Brain microvascular endothelial cell (primary cell): Measurements from ENCODE around the gene SOS1.
A peak's percentile ranks its signal among the peaks of the same experiment; 100 is the strongest.

Experiments
- DNase-seq: peaks from one replicate; pipeline ENCODE4 v3.0.0-alpha.2; 2020
- H3K27ac ChIP-seq: fragments of 250-450 bp; sonication (Bioruptor Pico); 2 replicates; pipeline ENCODE4 v1.5.1; 2020; ENCODE audit warnings: mild to moderate bottlenecking, moderate library complexity
- H3K27me3 ChIP-seq: fragments of 250-450 bp; sonication (Bioruptor Pico); replicated peaks from 2 replicates; pipeline ENCODE4 v1.5.1; 2020; ENCODE audit warnings: mild to moderate bottlenecking
- H3K36me3 ChIP-seq: fragments of 250-450 bp; sonication (Bioruptor Pico); replicated peaks from 2 replicates; pipeline ENCODE4 v1.5.1; 2020; ENCODE audit warnings: mild to moderate bottlenecking
- H3K4me3 ChIP-seq: 2 replicates; pipeline ENCODE4 v1.5.1; 2011; ENCODE audit warnings: low read depth, mild to moderate bottlenecking, control low read depth, low read length, moderate library complexity
- in situ Hi-C: cut with HindIII; loops from 2 replicates; pipeline ENCODE4 v1.10.0; 2017; ENCODE audit warnings: low sequenced_read_pairs, low pct_ligation_motif_present
- TF ChIP-seq, protein P1 (sequence below): IDR thresholded peaks from 2 replicates; pipeline ENCODE4 v1.5.1; 2011; ENCODE audit warnings: low read depth, mild to moderate bottlenecking, moderate library complexity, low read length, control low read depth, inconsistent platforms; ENCODE audit errors: missing control alignments

The SOS1 gene

DNA sequence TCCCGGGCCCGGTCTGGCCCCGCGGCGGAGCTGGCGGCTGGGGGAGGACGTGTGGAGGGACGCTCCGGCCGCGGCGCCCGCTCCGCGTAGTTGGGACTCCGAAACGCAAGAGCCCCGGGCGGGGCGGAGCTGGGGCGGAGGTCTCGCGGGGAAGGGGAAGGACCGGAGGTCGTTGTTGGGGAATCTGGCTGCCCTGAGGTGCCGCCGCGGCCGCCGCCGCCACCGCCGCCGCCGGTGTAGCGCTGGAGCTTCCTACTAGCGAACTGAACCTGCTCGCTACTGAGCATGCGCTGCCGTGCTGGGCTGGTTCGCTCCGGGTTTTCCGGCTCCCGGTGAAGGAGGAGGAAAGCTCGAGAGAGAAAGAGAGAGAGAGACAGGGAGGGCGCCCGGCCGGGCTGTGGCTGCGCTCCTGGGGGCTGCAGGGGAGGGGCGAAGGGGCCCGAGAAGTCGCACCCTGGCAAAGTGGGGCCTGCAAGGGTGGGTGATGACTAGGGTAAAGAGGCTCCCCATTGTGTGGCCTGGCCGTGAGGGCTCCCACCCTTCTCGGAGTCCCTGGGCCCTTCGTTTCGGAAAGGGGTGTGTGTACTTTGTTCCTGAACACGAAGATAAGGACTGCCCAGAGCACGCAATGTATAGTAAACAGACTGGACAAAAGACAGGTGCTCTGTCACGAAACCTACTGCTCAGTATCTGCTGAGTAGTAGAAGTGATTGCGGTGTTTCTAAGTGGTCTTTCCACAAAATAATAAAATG is at the start of gene SOS1:
Gene SOS1 (minus strand): TSS at position 281 of the 752 bp plus-strand sequence. CDS start 629 bp downstream, outside the sequence.
- no peaks in the 10 kb centered on the region for H3K36me3 ChIP-seq
- peak; percentile 93 for DNase-seq
- in situ Hi-C loops: no loop called here
- H3K4me3 ChIP-seq: peak within 1 kb of the TSS; percentile 77
- H3K27me3 ChIP-seq: no peaks in the 10 kb centered on the region
- TF ChIP-seq, protein P1, sequence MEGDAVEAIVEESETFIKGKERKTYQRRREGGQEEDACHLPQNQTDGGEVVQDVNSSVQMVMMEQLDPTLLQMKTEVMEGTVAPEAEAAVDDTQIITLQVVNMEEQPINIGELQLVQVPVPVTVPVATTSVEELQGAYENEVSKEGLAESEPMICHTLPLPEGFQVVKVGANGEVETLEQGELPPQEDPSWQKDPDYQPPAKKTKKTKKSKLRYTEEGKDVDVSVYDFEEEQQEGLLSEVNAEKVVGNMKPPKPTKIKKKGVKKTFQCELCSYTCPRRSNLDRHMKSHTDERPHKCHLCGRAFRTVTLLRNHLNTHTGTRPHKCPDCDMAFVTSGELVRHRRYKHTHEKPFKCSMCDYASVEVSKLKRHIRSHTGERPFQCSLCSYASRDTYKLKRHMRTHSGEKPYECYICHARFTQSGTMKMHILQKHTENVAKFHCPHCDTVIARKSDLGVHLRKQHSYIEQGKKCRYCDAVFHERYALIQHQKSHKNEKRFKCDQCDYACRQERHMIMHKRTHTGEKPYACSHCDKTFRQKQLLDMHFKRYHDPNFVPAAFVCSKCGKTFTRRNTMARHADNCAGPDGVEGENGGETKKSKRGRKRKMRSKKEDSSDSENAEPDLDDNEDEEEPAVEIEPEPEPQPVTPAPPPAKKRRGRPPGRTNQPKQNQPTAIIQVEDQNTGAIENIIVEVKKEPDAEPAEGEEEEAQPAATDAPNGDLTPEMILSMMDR: no peak
- peak within 1 kb of the TSS; percentile 84 for H3K27ac ChIP-seq

DNA sequence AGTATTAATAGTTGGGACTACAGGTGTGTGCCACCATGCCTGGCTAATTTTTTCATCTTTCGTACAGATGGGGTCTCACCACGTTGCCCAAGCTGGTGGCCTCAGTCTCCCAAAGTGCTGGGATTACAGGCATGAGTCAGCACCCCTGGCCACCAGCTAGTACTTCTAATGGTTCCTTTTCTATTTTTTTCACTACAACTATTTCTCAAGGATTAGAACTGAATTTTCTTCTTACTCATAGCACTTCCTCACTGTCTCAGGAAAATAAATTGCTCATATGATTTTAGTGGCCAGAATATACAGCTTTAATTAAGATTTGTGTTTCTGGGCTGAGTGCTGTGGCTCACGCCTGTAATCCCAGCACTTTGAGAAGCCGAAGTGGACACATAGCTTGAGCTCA is 43.2 kb upstream of the SOS1 start:
- Histone ChIP-seq H3K4me3 (no peak overlapping the region), H3K27me3 (no peaks in the 10 kb centered on the region), H3K27ac (no peak overlapping the region), H3K36me3 (no peaks in the 10 kb centered on the region)
- in situ Hi-C loops: no loop called here
- TF ChIP-seq, protein P1: no peak
- no peak for DNase-seq

DNA sequence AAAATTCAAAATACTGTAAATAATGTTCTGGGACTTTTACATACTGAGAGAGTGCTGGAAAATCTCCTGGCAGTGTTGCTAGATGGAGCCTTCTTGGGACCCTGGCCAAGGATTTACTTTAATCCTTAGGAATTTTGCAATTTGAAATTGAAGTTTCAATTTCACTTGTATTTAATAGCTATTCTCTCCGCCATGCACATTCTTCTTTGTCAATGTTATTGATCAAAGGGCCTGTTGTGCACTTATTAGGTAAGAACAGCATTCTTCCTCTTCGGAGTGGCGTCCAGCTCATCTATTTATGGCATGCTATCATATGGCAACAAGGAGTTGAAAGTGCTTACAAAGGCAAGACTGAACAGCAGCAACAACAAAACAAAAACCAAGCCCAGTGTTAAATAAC is 40.1 kb upstream of the SOS1 start:
- Histone ChIP-seq H3K4me3 (no peak overlapping the region), H3K27ac (no peak overlapping the region), H3K36me3 (no peaks in the 10 kb centered on the region), H3K27me3 (no peaks in the 10 kb centered on the region)
- DNase-seq: no peak
- TF ChIP-seq, protein P1: no peak
- in situ Hi-C loops: no loop called here

DNA sequence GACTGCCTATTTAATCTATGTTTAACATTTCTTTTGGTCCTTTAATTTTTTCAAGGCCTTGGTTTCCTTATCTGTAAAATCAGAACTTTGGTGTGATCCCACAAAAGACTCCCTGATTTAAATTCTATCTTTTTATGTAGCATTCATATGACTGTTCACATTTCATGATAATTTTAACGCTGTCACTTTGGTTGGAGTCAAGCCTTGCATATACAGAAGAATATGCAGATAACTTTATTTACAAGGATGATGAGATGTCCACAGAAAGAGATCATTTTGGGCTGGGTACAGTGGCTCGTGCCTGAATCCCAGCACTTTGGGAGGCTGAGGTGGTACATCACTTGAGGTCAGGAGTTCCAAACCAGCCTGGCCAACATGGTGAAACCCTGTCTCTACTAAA is 38.4 kb upstream of the SOS1 start:
- no peak overlapping the region for H3K4me3 ChIP-seq
- in situ Hi-C loops: no loop called here
- no peak for DNase-seq
- no peaks in the 10 kb centered on the region for H3K36me3 ChIP-seq
- no peak overlapping the region for H3K27ac ChIP-seq
- TF ChIP-seq, protein P1: no peak
- no peaks in the 10 kb centered on the region for H3K27me3 ChIP-seq

DNA sequence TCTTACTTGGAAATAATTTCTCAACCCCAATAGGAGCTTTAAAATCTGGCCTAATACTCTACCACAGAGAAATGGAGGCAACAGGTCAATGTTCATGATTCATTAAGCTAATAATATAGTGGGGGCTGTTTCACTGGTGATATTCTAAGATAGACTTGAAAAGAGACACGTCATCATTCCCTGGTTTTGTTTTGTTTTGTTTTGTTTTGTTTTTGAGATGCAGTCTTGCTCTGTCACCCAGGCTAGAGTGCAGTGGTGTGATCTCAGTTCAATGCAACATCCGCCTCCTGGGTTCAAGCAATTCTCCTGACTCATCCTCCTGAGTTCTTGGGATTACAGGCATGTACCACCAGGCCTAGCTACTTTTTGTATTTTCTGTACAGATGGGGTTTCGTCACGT is 37.5 kb upstream of the SOS1 start:
- Histone ChIP-seq H3K27ac (peak overlapping the region; percentile 87), H3K4me3 (no peak overlapping the region), H3K27me3 (no peaks in the 10 kb centered on the region), H3K36me3 (no peaks in the 10 kb centered on the region)
- TF ChIP-seq, protein P1: no peak
- peak; percentile 93 for DNase-seq
- in situ Hi-C loops: no loop called here

DNA sequence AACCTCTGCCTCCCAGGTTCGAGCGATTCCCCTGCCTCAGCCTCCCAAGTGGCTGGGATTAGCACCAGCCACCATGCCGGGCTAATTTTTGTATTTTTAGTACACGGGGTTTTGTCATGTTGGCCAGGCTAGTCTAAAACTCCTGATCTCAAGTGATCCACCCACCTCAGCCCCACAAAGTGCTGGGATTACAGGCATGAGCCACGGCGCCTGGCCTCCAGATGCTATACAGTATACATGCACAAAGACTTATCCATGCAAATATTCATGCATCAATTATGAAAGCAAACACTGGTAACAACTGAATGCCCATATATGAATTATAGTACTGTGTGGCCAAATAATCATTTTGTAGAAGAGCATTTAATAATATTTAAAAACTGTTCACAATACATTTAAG is 36.0 kb upstream of the SOS1 start:
- Histone ChIP-seq H3K4me3 (no peak overlapping the region), H3K27ac (no peak overlapping the region), H3K27me3 (no peaks in the 10 kb centered on the region), H3K36me3 (no peaks in the 10 kb centered on the region)
- in situ Hi-C loops: no loop called here
- DNase-seq: no peak
- TF ChIP-seq, protein P1: no peak
